Stimulated activated CD8-positive, alpha-beta memory T cell treated with anti-CD3 and anti-CD28 coated beads, Interleukin-4, amount 100 ng/mL, for 24 hours (primary cell): ENCODE data around the gene SRCIN1.

ENCODE experiments used
- DNase-seq: peaks from one replicate; pipeline ENCODE4 v3.0.0-alpha.2; 2020; ENCODE audit warnings: low read depth

The SRCIN1 gene

DNA sequence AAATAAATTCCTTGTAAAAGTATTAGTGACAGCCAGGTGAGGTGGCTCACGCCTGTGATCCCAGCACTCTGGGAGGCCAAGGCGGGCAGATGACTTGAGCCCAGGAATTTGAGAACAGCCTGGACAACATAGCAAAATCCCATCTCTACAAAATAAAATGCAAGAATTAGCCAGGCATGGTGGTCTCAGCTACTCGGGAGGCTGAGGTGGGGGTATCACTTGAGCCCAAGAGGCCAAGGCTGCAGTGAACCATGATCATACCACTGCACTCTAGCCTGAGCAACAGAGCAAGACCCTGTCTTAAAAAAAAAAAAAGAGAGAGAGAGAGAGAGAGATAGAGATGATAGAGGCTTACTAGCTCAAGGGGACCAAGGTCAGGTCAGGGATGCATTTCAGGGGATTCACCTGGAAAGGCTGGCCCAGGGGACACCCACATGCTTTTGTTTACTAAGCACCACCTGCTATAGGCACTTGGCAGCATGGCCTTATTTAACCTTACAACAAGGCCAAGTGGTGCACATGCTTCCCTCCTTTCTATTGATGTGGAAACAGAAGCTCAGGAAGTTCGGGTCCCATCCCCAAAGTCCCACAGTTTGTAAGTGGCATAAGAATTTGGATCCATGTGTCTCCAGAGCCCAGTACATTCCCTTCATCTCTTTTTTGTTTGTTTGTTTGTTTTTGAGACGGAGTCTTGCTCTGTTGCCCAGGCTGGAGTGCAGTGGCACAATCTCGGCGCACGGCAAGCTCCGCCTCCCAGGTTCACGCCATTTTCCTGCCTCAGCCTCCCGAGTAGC is 12.4 kb upstream of the SRCIN1 start:
- no peak for DNase-seq

DNA sequence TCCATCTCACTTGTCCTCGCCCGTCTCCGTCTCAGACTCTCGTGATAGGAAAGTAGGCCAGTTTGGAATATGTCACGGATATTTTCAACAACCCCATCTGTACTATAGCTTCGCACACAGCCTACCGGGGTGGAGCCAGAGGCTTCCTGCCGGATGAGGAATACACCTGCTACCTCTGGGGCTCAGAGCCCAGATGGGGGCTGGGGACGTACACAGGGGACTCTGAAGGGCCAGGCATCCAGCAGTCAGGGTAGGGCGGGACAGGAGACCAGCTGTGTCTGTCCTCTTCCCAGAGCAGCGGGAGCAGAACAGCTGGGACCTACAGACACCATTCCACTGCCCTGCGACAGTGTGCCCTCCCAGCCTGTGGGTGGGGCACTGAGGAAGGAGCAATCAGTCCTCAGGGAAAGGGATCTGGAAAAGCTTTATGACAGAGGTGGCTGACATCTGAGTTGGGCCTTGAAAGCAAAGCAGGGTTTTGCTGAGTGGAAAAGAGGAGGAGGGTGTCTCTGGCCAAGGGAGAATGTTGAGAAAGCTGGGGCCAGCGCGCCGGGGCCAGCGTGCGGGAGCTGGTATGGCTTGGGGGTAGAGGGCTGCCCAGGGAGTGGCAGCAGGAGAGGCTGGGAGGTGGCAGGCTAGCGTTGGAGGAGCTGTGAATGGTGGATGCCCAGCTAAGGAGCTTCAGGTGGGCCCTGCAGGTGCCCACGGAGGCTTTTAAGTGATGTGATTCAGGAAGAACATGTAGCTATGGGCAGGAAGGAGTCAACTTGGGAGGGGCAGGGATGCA is 11.5 kb upstream of the SRCIN1 start:
- no peak for DNase-seq

DNA sequence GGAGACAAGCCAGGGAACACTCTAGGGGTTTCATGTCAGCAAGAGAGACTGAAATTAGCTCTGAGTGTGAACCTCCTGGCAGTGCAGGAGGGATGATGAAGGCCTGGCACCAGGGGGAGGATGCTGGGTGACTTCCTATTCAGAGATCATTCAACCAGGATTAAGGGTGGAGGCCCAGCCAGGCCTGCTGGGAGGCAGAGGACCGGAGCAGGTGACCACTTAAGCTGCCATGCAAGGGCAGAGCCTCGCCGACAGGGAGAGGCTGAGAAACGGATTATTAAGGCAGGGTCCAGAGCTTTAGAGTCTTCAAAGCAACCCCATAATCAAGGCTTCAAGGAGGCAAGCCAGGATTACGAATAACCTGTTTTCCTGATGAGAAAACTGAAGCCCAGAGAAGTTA is 10.6 kb upstream of the SRCIN1 start:
- no peak for DNase-seq

DNA sequence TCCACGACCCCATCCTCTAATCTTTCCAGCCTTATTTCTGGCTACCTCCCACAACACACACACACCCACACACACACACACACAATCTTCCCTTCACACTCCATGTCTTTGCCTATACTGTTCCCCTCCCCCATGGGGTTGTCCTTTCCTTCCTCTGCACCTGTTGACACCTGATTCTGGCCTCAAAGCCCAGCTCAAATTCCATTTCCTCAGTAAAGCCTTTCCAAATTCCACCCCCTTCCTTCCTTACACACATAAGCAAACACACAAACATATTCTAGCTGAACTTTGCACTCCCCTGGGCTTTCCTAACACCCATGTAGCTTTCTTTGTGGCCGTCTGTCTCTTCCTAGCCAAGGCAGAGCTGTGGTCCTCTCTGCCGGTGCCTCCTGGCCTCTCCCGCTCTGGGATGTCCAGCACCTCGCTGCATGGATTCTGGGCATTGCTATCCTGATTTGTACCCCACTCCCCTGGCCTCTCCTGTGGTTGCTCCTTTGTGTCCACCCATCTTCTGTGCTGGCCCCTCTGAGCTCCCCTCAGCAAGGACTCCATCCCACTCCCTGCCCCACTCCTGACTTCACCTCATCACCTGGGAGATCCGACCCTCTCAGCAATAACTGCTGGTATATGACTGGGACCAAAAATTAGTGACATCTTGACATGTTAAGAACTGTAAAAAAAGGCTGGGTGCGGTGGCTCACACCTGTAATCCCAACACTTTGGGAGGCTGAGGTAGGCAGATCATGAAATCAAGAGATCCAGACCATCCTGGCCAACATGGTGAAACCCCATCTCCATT is 8.4 kb upstream of the SRCIN1 start:
- DNase-seq: no peak

DNA sequence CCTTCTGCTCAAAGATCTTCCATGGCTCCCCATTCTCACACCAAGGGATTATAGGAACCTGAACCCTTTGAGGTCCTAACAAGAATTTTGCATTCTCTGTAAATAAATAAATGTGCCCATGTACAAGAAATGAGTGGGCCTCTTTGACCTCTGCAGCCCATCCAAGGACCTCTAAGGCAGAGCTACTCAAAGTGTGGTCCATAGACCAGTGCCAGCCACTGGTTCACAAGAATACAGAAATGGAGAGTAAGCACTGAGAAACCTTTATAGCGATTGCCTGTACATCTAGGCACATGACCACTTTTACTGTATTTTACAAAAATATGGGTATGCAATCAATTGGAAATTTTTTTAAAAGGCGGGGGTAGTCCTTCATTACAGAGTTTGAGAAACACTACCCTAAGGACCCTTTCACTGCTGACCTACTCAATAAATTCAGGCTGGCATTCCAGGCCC is 7.8 kb upstream of the SRCIN1 start:
- no peak for DNase-seq

DNA sequence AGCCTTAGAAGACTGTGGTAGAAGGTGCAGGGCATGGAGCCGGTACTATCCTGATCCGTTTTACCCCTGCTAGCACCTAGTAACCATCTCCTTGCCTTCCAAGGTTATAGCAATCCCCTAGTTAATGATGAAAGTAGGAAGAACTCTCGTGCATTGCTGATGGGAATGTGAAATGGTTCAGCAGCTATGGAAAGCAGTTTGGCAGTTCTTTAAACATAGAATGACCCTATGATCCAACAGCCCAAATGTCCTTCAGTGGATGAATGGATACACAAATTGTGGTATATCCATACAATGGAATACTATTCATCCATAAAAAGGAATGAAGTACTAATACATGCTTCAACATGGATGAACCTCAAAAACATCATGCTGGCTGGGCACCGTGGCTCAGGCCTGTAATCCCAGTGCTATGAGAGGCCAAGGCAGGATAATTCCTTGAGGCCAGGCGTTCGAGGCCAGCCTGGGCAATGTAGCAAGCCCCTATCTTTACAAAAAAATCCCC is 6.2 kb upstream of the SRCIN1 start:
- DNase-seq: no peak

DNA sequence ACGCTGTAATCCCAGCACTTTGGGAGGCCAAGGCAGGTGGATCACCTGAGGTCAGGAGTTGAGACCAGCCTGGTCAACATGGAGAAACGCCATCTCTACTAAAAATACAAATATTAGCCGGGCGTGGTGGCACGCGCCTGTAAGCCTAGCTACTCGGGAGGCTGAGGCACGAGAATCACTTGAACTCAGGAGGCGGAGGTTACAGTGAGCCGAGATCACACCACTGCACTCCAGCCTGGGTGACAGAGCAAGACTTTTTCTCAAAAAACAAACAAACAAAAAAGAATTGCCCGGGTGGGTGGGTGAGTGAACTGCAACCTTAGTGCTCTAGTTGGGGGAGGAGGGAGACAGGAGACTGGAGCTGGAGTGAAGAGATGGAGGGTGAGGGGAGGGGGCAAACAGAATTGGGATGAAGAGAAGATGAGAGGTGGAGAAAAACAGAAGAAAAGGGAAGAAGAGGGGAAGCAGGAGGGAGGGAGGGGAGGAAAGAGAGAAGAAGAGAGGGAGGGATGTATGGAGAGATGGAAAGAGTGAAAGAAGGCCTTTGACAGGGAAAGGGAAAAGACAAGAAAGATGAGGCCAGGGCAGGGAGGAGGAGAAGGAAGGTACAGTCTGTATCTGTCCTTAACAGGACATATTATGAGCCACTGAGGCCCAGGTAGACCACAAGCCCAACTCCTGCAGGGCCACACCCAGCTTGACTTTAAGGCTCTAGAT is 5.5 kb upstream of the SRCIN1 start:
- DNase-seq: no peak

DNA sequence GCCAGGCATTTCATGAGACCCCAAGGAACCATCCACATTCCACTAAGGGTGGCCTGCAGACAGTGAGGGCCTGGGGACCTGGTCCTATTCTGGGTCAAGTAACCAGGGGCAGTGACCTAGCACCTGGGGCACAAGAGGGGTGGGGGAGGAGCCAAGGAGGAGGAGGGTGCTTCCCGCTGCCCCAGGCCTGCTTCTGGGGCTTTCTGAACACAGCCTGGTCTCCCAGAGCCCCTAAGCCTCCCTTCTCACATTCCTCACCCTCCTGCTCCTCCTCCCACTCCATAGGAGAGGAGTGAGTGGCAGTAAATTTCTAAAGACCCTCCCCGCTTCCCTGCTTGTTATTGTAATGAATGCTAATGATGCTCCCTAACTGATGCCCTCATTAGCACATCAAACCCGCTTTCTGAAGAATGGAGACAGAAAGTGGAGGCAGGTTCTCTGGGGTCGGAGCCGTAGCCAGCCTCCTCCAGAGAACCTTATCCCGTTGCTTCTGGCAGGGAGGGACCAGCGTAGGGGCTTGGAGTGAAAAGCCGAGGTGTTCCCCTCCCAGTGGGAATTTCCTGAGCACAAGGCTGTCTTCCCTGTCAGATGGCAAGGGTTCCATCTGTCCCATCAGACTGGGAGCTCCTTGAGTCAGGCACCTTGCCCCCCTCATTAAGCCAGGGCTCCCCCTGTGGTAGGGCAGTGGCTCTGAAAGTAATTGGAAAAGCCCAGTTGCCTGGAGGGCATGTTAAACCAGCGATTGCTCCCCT is 3.7 kb upstream of the SRCIN1 start:
- DNase-seq: no peak

DNA sequence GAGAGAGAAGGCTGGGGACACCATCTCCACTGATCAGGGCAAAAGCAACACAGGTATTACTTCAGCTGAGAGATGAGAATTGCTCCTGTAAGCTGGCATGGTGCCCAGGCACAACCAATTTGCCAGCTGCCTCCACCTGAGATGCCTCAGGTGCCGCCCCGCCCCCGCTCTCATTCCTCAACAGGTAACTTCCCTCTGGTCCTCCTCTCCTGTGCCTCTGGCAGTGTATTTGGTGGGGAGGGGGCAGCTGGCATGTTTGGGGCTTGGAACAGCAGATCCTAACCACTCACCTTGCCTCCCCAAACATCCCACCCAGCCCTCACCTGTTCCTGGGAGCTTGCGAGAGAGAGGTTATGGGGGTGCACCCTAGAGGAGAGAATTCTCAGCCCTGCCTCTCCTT is 2.9 kb upstream of the SRCIN1 start:
- DNase-seq: no peak

DNA sequence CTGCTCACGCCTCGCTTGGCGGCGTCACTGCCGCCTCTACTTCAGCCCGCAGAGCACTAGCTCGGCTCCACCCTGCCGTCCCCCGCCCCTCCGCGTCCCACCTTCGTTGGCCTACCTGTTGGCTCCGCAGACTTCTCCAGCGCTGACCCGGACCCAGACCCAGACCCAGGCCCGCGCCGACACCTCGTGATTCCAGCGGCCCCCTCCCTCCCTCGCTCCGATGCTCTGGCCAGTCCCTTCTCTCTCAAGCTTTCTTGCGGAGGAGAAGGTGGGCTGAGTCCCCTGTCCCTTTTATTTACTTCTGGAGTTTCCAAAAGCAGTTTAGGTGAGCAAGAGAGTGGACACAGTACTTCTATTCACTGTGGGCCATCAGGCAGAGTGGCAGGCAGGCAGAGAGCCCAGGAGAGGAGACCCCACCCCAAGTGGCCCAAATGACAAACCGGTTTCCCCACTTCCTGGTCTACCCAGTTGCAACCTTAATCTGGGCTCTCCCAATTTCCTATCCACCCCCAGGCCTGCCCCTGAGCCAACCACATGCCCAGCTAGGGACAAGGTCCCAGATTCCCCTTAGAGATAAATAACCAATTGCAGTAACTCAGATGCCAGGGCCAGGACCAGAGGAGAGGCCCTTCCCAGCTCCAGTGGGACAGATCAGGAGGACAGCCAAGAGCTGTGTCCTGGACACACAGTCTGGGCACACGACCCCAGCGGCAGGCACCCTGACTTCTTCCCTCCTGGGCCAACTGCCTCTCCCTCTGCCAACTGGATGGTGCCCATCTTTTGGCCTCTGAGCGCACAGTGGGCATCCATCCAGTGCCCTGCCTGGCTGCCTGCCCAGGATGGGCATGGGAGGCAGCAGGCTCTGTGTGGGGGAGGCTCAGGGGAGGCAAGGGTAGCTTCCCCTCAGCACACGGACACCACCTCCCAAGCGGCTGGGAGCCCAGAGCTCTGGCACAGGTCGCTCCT is 1.2 kb upstream of the SRCIN1 start:
- no peak for DNase-seq

DNA sequence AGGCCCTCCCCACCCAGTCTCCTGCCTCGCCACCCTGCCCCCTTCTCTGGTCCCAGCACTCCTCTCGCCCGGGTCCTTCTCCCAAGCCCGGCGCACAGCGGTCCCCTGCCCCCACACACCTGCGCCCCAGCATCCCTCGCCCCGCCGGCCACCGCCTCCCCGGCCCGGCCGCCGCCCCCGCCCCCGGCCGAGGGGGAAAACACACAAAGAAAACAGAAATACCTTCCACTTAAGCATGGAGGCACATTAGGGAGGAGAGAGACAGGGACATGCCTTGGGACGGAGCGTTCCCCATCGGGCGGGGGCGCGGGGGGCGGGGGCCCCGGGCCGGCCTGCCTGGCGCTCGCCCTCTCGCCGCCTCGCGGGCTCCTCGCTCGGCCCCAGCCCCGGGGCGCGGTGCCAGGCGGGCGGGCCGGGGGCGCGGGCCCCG is 326 bp downstream of the SRCIN1 start:
- DNase-seq: no peak

DNA sequence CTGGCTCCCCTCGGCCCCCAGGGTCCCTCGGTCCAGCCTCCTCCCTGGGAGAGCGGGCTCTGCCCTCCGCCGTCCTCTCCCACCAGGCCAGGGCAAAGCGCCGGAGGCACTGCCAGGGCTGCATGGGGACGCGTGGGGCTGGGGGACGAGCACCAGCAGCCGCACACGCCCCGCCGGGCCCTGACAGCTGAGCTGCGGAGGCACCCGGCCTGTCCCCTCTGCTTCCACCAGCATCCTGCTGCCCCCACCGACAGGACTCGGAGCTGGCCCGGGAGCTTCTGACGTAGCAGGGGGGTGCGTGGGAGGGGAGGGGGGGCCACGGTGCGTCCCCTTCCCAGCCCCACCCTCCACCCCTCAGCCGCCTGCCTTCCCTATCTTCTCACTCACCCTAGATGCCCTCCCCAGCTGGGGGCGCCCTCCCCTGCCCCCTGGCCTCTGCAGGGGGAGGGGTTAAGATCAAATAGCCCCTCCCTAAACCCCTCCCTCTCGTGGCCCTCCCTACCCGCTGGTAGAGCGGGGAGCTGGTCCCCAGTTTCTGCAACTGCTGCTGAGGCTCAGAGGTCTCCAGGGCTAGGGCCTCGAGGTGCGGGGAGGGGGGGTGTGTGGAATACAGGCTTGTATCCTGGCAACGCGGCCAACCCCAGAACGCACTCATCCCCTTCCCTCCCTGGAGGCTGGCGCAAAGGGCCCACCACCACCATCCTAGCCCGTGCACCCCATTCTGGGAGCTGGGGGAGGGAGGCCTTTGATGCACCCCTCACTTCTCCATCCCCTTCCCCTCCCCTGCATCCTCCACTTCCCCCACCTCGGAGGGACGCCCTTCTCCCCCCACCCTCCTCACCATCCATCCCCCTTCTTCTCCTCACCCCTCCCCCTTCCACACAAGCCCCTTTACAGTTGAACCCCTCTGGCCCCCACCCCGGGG is 1.0 kb downstream of the SRCIN1 start:
- DNase-seq: no peak

DNA sequence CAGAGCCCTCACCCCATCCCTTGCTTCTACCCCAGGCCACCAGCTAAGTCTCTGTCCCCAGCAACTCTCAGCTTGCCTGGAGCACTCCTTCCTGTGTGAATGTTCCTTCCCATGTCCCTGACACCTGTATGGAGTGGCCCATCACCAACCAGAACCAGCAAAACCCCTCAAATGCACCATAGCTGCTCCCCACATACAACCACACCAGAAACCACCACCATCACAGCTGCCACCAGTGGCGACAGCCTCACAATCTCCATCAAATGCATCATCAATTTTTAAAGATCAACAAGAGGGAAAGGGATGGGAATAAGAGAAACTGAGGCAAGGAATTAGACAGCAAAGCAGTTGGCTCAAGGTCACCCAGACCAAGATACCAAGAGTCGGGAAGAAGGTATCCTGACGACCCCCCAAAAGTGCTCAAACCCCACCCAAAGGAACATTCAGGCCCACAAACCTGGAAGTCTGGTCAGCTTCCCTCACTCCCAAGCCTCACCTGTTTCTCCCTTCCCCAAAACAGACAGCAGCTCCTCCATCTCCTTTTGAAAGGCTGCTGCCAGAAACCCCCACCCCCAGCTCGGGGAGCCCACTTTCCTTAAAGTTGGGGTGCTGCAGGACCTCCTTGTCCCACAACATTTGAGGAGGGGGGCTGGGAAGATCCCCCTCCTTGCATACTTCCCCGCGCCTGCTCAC is 1.8 kb downstream of the SRCIN1 start:
- DNase-seq: no peak

DNA sequence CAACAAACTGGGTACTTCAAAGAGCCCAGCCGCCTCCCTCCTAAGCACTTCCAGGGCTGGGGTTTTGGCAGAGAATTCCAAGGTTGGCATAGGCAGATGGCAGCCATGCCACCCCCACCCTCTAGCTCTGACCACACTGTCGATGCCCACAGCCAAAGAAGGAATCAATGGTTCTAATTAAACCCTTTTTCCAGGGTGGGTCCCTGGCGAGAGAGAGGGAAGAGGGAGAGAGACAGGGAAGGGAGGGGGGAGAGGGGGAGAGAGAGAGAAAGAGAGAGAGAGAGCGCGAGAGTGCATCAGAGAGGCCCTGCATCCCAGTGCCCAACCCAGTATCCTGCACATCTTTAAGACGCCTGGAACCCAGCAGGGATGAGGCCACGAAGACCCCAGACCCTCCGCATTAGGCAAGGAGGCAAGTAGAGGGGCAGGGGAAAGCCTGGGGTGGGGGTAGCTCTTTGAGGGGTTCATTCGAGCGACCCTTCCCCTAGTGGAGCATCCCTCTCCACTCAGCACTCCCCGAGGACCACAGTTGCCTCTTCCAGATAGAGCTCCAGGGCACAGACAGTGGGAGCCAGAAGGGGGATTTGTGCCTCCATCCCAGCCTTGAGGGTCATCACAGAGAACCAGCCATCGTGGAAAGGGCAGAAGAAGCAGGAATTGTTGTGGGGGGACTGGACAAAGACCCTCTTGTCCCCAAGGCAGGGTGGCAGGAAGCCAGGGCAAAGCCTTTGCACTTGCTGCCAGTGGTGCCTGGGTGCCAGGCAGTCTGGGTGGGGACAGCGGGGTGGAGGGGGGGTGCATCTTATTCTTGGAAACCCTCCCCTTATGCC is 2.6 kb downstream of the SRCIN1 start:
- no peak for DNase-seq

DNA sequence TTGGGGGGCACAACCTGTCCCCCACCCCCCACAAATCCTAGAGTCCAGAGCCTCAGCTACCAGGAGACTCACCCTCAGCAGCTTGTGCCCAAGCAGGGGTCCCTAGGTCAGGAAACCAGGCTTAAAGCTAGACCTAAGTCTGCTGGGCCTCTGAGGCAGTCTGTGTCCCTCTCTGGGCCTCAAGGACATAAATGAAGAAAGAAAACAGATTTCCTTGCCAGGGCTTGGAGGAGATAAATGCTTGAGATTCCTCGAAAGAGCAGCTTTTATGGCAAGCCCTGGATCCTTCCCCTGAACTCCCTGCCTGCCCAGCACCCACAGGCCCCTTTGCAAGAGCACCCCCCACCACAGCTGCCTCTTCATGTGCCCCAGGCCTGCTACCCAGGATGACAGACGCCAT is 3.3 kb downstream of the SRCIN1 start:
- no peak for DNase-seq

DNA sequence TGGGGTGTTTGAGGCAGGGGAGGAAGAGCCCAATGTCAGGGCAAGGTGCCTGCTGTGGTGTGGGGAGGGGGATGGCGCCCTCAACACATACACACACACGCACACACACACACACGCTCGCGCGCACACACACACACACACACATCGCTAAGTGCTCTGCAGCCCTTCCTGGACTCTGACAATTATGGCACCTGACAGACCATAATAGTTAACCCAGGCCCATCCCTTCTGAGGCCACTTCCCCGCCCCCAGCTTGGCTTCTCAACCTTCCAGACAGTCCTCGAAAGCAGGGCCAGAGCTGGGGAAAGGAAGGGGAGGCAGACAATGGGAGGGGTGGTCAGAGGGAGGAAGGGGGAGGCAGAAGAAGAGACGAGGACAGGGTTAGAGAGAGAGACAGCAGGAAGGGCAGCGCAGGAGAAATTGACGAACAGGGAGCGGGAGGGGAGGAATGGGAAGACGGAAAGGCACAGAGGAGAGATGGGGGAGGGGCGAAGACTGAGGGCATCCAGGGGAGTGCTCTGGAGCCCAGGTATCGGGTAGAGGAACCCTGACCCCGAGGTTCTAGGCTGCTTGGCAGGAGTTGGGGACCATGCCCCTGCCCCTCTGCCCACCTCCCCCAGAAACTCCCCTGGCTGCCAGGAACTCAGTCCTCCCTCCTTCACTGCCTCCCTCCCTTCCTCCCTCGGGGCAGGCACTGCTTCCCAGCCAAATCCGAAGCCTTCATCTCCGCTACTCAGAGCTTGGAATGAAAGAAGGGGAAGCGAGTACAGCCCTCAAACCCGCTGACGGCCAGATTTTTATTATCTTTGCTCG is 4.0 kb downstream of the SRCIN1 start:
- DNase-seq: no peak
